GM21381 (cell line): ENCODE measurements around the gene TMPRSS13.

Experiments used
- ATAC-seq: cut with Tn5 transposase; IDR thresholded peaks from one replicate; pipeline ENCODE4 v1.9.1; 2021; ENCODE audit warnings: mild to moderate bottlenecking, moderate library complexity; ENCODE audit not compliant: unreplicated experiment

Gene TMPRSS13

DNA sequence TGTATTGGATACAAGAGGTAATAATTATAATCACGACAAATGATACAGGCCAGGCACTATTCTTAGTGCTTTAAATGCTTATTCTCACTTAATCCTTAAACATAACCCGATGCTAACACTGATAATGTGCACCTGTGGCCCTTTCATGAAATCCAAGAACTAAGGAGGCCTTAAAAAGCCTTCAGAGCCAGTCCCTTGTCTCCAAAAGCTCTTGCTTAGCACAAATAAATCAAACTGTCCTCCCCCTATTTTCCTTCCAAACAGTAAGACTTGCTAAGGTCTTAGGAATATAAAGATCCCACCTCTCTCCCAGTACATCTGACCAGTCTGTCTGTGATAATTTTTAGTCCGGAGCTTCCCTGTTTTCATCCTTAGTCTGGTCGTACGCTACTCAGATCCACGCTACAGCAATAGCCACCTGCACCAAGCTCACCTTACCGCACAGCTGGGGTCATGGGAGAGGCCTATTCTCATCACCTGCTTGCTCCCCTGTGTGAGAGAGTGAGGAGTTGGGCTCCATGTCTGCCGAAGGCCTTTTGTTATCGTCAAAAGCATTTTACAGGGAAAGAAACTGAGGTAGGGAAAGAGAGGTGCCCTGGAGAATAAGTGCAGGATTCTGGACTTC lies 69.6 kb downstream of the TMPRSS13 start:
- ATAC-seq: no peak

GRCh38 chr11:117859061-117859460 lies 70.1 kb downstream of the TMPRSS13 start:
- no peak for ATAC-seq

DNA sequence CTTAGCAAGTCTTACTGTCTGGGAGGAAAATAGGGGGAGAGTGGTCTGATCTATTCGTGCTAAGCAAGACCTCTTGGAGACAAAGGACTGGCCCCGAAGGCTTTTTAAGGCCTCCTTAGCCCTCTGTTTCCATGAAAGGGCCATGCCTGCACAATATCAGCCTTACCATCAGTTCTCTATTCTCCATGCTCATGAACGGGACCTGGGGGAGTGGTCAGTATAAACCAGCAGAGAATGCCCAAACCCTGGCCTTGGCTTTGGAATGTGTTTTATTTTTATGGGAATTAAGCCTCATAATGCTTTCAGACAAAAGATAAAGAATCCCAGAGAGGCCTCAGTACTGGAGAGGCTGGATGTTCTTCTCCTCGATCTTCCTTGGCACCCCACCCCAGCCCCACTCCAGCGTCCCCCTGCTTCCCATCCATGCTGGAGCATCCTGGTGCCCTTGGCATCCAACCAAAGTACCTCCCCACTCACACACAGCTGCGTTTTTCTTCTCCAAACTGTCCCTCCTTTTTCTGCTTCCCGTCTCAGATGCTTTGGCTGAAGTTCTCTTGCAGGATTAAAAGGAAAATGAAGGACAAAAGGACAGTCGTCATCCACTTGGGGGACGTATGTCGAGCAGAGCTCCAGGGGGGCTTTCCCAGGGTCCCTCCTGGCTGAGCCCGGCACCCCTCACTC lies 71.3 kb downstream of the TMPRSS13 start:
- ATAC-seq: no peak

- ATAC-seq: no peak
These were observed 73.1 kb downstream of the TMPRSS13 start for GRCh38 chr11:117855912-117856651.

DNA sequence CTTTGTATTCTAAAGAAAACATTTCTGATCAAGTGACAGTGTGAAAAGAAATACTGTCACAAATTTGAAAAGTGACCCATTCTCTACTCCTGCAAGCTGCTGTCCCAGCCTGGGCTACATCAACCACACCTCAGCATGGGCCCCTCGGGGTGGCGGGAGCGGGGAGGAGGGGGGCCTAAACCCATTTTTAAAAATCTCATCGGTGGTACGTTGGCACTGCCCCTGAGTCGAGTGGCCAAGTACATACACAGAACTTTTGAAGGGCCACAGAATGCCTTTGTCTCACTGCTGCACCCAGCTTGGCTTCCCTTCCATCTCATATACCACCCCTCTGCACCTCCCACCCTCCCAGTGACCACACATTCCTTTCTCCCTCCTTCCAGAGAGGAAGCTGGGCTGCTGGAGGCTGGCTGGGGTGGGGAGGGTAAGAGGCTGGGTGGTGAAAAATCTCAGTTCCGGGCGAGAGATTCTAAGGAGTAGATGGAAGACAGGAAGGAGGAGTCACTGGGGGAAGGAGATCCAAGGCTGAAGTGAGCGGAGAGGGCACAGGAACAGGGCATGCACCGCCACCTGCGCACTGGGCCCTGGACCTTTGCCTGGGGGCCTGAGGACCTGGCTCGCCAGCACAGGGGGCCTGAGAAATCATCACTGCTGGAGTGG lies 73.9 kb downstream of the TMPRSS13 start:
- no peak for ATAC-seq

GRCh38 chr11:117852309-117852708 lies 76.9 kb downstream of the TMPRSS13 start:
- ATAC-seq: no peak

GRCh38 chr11:117851852-117852251 lies 77.3 kb downstream of the TMPRSS13 start:
- ATAC-seq: no peak

DNA sequence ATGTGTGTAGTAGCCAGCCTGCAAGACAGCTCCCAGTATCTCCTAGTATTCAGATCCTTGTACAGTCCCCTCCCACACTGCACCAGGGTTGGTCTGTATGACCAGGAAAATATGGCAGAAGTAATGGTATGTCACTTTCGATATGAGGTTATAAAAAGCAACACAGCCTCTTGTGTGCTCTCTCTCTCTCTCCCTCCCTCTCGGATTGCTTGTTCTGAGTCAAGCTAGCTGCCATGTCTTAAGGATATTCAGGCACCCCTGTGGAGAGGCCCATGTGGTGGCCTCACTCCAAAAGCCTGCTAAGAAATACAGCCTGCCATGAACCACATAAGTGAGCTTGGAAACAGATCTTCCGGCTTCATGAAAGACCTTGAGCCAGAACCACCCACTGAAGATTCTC lies 78.1 kb downstream of the TMPRSS13 start:
- no peak for ATAC-seq
